Adrenal gland (tissue), 12 donors: ENCODE measurements around the gene SPOCK2. TPM values are rescaled to one million over a fixed set of nuclear protein-coding genes. Genes with fewer than 3 reads are reported as not detected.

Source experiments
- DNase-seq, 7 donors: peaks; one replicate each; pipeline ENCODE4 v3.0.0-alpha.2; 2019 to 2020
- H3K27ac ChIP-seq, 5 donors: fragments of 200-600 bp; sonication (generic) in 4 of 5; 1 replicate in 3 of 5; 2 replicates in 2 of 5; pipeline versions ENCODE4 v1.5.1 to v1.8.0; 2016 to 2020; ENCODE audit warnings: mild to moderate bottlenecking in 1 of 5
- H3K27me3 ChIP-seq: fragments of 200-600 bp; 2 replicates; pipeline ENCODE4 v1.8.0; 2021
- H3K36me3 ChIP-seq, 2 donors: fragments of 200-600 bp; replicated peaks in 1 of 2; 1 replicate in 1 of 2; 2 replicates in 1 of 2; pipeline versions ENCODE4 v1.5.1 to v1.8.0; 2018 to 2022
- H3K4me1 ChIP-seq, 2 donors: fragments of 200-600 bp; replicated peaks in 1 of 2; 1 replicate in 1 of 2; 2 replicates in 1 of 2; pipeline versions ENCODE4 v1.5.1 to v1.8.0; 2018 to 2021
- H3K4me3 ChIP-seq, 4 donors: fragments of 200-600 bp; sonication (generic) in 3 of 4; one replicate each; pipeline ENCODE4 v1.5.1; 2016 to 2018
- H3K9me3 ChIP-seq, 3 donors: fragments of 200-600 bp; sonication (generic) in 1 of 3; replicated peaks in 1 of 3; 1 replicate in 2 of 3; 2 replicates in 1 of 3; pipeline versions ENCODE4 v1.5.1 to v1.8.0; 2016 to 2021
- POLR2A ChIP-seq, 2 donors: fragments of 450-650 bp; IDR thresholded peaks; one replicate each; pipeline ENCODE4 v1.6.1; 2017; ENCODE audit warnings: antibody characterized with exemption in 2 of 2, mild to moderate bottlenecking in 2 of 2, moderate library complexity in 1 of 2
- WGBS, 4 donors: extraction: QIAGEN DNeasy Blood & Tissue Kit in 2 of 4; methylation state at CpG; one replicate each; pipeline versions ENCODE4 v1.1.5 to v1.1.7; 2013 to 2017; 5-methylcytosine and 5-hydroxymethylcytosine counted together
- intact Hi-C, 2 donors: fragments of 100-400 bp; cut with DNase I; formaldehyde crosslinking; loops; one replicate each; pipeline versions ENCODE4 v1.14.1 to v1.15.0; 2022 to 2023
- polyA plus RNA-seq, 3 donors: library from polyadenylated mRNA; stranded (reverse); fragments of 200-250 nt in 2 of 3; fragments of 350-450 nt in 1 of 3; fragmentation: Illumina TruSeq in 1 of 3; extraction: RNeasy Lipid Tissue Mini Kit (QIAGEN cat#74804) in 1 of 3; gene quantifications; one replicate each; pipeline ENCODE4 v1.2.3, GENCODE V29; 2013 to 2014
- total RNA-seq, 9 donors: library from RNA; depleted of rRNA in 4 of 9; stranded (reverse); fragments of >200 nt in 4 of 9; fragments of 120-200 nt in 1 of 9; fragmentation: NEBNext Ultra II Directional in 1 of 9; extraction: Animal tissue kit (Norgen Biotek cat#: 25700) in 1 of 9; gene quantifications; one replicate each; pipeline versions ENCODE4 v1.1.0 to v1.2.4, GENCODE V29; 2013 to 2023
- TF ChIP-seq, protein P1 (sequence below), 6 experiments: fragments of 450-650 bp in 4 of 6; fragments of 200-600 bp in 2 of 6; sonication (generic) in 1 of 6; IDR thresholded peaks; 1 replicate in 5 of 6; 2 replicates in 1 of 6; pipeline versions ENCODE4 v1.5.1 to v1.8.0; 2016 to 2021; ENCODE audit warnings: antibody characterized with exemption in 6 of 6, mild to moderate bottlenecking in 2 of 6, moderate library complexity in 1 of 6
- donor health status: healthy with polysubstance abuse.
- donor health status: Bipolar disorder and iron deficiency.
- donor health status: DM: yes; HTN: yes; CAD: no.
- donor health status: DM: no; HTN: no; CAD: no.
- donor health status: DM: no; HTN: no; CAD: no.
- donor health status: DM: yes; HTN: yes; CAD: no.

The SPOCK2 gene
- total and polyA plus RNA-seq, 12 donors: 11.7 to 68.9 (median 37.4) TPM

DNA sequence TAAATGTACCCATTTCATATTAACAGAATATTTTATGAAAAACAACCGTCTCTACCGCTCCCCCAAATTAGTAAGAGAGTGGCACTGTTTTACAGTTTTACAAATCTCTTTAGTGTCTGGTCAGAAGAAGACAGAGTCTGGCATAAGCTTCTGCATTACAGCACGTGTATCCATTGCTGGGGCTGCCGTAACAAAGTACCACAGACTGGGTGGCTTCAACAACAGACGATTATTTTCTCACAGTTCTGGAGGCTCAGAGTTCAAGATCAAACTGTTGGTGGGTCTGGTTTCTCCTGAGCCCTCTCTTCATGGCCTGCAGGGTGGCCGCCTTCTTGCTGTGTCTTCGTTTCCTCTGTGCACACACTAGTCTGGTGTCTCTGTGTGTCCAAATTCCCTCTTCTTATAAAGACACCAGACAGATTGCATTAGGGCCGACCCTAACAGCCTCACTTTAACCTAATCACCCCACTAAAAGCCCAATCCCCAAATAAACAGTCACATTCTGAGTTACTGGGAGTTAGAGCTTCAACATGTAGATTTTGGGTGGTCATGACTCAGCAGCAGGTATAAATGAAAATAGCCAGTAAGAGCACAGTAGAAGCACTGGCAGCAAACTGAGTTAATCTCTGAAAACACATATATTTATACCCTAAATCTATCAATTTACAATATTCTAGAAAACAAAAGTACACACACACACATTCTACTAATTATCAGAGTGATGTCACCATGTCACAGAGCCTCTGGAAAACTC, 4.0 kb upstream of the SPOCK2 start:
- Histone ChIP-seq H3K36me3 (peaks cover 0 to 4% of the 10 kb centered on the region in 2 donors), H3K27me3 (no peaks in the 10 kb centered on the region), H3K4me1 (peaks cover 19 to 20% of the 10 kb centered on the region in 2 donors), H3K4me3 (no peak overlapping the region), H3K27ac (no peak overlapping the region), H3K9me3 (no peaks in the 10 kb centered on the region)
- WGBS, 4 donors: 90 to 96% (median 95%) methylated on average over 8 of the region's 8 CpGs
- TF ChIP-seq POLR2A (IDR thresholded peaks at IDR 0.05): no peak
- TF ChIP-seq, protein P1, sequence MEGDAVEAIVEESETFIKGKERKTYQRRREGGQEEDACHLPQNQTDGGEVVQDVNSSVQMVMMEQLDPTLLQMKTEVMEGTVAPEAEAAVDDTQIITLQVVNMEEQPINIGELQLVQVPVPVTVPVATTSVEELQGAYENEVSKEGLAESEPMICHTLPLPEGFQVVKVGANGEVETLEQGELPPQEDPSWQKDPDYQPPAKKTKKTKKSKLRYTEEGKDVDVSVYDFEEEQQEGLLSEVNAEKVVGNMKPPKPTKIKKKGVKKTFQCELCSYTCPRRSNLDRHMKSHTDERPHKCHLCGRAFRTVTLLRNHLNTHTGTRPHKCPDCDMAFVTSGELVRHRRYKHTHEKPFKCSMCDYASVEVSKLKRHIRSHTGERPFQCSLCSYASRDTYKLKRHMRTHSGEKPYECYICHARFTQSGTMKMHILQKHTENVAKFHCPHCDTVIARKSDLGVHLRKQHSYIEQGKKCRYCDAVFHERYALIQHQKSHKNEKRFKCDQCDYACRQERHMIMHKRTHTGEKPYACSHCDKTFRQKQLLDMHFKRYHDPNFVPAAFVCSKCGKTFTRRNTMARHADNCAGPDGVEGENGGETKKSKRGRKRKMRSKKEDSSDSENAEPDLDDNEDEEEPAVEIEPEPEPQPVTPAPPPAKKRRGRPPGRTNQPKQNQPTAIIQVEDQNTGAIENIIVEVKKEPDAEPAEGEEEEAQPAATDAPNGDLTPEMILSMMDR (IDR thresholded peaks at IDR 0.05): no peak
- intact Hi-C loops: no loop called here
- DNase-seq: no peak

DNA sequence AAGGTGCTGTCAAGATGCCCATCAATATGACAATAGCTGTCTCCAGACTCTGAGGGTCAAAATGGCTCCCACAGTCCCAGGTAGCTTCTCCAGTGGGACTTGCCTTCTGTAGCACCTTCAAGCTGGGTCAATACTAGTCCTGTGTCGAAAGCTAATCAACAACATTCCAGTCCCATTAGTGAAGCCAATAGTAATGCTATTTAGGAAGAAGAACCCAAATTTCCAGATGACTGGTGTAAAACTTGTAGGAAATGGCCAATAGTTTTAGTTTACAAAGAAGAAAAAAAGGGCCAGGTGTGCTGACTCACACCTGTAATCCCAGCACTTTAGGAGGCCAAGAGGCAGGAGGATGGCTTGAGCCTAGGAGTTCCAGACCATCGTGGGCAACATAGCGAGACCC, 2.0 kb upstream of the SPOCK2 start:
- no peak for DNase-seq
- Histone ChIP-seq H3K4me3 (no peak overlapping the region), H3K27me3 (no peaks in the 10 kb centered on the region), H3K27ac (no peak overlapping the region), H3K9me3 (no peaks in the 10 kb centered on the region), H3K36me3 (peaks cover 0 to 4% of the 10 kb centered on the region in 2 donors), H3K4me1 (peaks cover 26 to 28% of the 10 kb centered on the region in 2 donors)
- intact Hi-C loops: no loop called here
- TF ChIP-seq, protein P1 (IDR thresholded peaks at IDR 0.05): no peak
- no peak for TF ChIP-seq POLR2A (IDR thresholded peaks at IDR 0.05)
- 97 to 98% (median 98%) methylated on average over 3 of the region's 3 CpGs for WGBS, 4 donors

DNA sequence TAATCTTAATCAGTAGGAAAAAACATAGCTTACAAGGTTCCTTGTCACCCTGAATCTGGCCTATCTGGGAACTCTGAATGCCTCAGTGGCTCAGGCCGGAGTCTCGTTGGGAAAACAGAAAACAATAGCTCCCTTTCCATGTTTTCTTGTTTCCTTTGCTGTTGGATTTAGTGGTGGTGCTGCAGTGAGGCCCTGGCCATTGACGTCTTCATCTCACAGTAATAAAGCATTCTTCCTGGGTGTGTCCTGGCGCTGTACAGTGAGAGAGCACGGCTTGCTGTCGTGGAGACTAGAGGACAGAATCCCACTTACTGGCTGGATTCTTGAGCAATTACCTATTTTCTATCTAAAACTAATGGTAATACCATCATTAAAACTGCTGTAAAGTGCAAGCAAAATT, 1.3 kb upstream of the SPOCK2 start:
- no peak overlapping the region for H3K4me3 ChIP-seq
- intact Hi-C loops: no loop called here
- TF ChIP-seq, protein P1 (IDR thresholded peaks at IDR 0.05): no peak
- TF ChIP-seq POLR2A (IDR thresholded peaks at IDR 0.05): no peak
- H3K36me3 ChIP-seq: peaks cover 0 to 4% of the 10 kb centered on the region in 2 donors
- H3K27ac ChIP-seq: peak overlapping the region in 1 of 5 donors; percentile 85
- H3K27me3 ChIP-seq: no peaks in the 10 kb centered on the region
- H3K4me1 ChIP-seq: peaks cover 26 to 28% of the 10 kb centered on the region in 2 donors
- DNase-seq: peak in 1 of 7 donors; percentile 73
- WGBS, 4 donors: 59 to 83% (median 65%) methylated on average over 6 of the region's 6 CpGs
- H3K9me3 ChIP-seq: no peaks in the 10 kb centered on the region

DNA sequence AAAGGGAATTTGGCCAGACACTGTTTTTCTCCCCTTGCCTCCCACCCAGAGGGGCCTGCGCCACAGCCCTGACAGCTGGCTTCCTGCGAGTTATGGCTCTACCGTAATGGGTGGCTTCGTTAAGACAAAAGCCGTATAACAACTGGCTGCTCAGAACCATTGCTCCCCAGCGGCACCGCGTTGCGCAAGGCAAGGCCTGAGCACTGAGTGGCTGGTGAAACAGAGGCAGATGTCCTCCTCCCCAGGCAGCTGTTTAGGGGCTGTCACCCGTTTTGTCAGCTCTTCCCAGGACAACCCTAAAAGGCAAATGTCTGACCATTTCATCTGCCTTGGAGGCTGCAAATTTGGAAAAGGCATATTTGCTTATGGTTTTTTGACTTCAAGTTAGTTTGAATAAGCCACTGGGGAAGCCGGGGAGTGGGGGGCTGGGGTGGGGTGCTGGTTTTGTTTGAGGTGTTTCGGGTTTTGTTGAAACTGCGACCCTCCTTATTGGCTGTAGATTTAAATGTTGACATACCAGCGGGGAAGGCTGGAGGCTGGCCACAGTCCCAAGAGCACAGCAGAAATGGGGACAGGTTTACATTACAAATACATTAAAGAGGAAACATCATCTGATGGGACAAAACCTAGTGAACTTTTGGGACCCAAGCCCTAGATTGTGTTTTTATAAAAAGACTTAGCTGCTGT, 681 bp upstream of the SPOCK2 start:
- Histone ChIP-seq H3K27me3 (no peaks in the 10 kb centered on the region), H3K4me1 (peaks cover 26 to 28% of the 10 kb centered on the region in 2 donors), H3K27ac (peak overlapping the region in 1 of 5 donors; percentile 85), H3K9me3 (no peaks in the 10 kb centered on the region), H3K4me3 (no peak overlapping the region), H3K36me3 (peaks cover 0 to 4% of the 10 kb centered on the region in 2 donors)
- intact Hi-C loops: no loop called here
- 78 to 93% (median 81%) methylated on average over 9 to 14 of the region's 14 CpGs for WGBS, 4 donors
- TF ChIP-seq, protein P1 (IDR thresholded peaks at IDR 0.05): no peak
- TF ChIP-seq POLR2A (IDR thresholded peaks at IDR 0.05): no peak
- peak in 1 of 7 donors; percentile 85 for DNase-seq
